Hepatic stellate cell (primary cell): ENCODE measurements around the gene IFT172.

Source experiments
- DNase-seq: peaks from one replicate; pipeline ENCODE4 v3.0.0; 2011; ENCODE audit warnings: low spot score

IFT172 gene

DNA sequence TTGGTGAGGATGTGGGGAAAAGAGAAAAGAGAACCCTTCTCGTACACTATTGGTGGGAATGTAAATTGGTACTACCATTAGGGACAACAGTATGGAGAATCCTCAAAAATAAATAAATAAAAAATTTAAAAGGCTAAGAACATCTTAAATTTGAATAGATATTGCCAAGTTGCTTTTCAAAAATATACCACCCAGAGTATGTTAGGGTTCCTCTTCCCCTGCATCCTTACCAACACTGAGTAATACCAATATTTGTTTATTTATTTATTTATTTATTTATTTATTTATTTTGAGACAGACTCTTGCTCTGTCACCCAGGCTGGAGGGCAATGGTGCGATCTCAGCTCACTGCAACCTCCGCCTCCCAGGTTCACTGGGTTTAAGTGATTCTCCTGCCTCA is 66.6 kb downstream of the IFT172 start:
- DNase-seq, result no peak

DNA sequence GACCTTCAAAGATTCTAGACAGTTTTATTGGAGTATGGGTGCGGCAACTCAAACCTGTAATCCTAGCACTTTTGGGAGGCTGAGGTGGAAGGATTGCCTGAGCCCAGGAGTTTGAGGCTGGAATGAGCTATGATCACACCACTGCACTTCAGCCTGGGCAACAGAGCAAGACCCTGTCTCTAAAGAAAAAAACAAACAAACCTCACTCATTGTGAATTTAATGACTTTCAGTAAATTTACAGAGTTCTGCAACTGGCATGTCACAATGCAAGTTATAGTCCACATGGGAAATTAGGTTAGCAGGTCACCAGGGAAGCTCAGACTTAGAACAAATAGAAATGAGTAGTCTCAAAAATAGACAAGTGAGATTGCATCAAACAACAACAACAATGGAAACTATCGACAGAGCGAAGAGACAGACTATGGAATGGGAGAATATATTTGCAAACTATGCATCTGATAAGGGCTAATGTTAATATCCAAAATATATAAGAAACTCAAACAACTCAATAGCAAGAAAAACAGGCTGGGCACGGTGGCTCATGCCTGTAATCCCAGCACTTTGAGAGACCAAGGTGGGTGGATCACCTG is 67.8 kb downstream of the IFT172 start:
- DNase-seq, result no peak

DNA sequence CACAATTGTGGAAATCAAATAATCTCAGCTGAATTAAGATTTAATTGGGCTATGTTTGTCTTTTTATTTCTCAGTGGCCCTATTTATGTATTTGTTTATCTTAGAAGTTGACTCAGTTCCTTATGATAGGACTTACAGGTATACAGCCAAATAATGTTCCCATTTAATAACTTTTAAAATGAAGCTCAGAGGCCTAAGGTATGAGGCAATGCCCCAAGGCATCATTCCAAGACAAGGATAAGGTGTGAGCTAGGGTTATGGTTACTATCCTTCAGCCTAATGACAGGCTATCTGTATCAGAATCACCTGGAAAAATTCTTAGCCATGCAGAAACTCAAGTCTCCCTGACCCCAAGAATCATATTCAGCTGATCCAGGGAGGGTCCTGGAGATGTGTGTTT is 68.5 kb downstream of the IFT172 start:
- no peak for DNase-seq

DNA sequence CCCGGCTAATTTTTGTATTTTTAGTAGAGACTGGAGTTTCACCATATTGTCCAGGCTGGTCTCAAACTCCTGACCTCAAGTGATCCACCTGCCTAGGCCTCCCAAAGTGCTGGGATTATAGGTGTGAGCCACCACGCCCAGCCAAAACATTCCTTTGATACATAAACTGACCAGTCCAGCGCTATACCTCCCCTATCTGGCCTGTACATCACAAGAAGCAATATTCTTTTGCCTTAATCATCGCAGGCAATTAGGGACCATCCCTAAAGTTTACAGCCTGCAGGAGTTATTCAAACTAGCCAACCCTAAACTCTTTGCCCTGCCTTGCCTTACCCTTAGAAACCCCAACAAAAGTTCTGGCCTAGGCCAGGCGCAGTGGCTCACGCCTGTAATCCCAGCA is 73.4 kb downstream of the IFT172 start:
- no peak for DNase-seq

DNA sequence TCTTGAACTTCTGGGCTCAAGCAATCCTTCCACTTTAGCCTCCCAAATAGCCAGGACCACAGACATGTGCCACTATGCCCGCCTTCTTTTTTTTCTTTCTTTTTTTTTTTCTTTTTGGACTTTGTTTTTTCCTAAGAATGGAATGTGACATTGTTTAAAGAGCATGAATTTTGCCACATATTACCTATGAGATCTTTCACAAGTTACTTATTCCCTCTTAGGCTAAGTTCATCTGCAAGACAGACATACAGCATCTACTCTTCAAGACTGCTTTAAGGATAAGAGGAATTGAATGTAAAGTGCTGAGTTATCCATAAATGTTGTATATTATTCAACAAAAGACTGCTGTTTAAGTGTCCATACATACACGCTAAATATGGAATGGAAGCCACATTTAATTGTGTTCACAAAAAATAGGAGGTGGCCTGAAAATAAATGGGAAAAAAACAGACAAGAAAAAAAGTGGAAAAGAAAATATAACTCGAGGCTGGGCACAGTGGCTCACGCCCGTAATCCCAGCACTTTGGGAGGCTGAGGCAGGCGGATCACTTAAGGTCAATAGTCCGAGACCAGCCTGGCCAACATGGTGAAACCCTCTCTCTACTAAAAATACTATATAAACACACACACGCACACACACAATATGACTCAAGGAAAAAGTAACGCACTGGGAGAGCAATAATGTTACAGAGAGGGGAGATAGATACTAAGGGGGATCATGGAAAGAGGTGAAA is 77.0 kb downstream of the IFT172 start:
- DNase-seq, result no peak

DNA sequence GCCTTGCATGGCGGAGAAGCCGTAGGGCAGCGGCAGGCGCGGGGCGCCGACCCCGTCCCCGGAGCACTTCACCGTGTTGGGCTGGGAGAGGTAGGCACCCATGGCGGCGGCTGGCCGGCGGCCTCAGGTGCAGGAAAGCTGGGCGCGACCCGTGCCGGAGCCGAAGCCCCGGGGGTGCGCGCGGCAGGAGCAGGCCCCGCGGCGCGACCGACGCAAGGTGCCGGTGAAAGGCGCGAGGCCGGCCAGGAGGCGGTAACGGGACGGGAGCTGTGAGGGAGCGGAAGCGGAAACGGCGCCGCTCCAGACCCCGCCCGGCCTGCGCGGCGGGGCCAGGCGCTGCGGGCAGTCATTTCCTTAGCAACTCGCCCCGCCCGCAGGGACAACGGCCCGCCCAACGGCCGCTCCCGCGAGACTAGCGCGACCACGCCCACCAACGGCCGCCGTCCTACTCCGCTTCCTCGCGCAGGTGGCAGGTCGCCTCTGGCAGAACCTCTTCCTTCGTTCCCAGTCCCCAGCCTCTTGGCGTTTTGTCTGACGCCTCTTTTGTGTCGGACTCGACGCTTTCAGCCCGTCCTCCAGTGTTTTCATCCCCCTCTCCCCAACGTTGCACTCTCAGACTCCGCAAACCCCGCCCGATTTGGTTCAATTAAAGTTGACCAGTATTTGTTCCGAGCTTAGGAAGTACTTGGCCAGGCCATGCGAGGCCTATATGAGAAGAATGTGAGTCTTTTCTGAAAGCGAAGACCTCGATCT is 80.0 kb downstream of the IFT172 start, which contains the start of gene PPM1G:
PPM1G (minus strand) TSS at position 271 of the 753 bp plus-strand sequence; CDS start at position 102, 169 bp downstream.
- peak; percentile 93 for DNase-seq

DNA sequence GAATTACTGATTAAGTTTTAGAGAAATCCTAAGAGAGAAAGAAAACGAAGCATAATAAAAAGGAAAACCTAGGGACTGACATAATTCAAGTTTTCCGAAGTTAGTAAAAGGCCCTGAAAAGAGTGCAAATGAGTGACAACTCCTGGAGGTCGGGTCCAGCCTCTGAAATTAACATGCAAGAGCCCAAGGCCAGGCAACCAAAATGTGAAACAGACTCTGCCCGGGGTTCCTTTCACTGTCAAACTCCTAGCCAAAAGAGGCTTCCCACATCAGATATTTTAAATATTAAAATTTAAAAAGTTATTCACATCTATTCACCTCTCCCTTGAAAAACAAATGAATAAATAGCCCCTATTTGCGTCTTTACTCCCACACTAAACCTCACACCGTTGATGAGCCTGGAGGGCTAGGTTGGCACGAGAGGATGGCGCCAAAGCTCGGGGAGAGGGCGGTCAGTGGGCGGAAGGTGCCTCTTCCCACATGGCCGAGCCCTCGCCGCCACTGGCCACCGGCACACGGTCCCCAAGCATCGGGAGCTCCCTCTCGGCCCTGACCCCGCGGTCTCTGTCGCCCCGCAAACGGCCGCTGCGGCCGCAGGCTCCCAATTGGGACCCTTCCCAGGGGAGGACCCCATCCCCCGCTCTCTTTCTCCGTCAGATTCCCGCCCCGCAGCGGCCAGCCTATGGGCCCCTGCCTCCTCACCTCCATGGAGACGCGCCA is 80.8 kb downstream of the IFT172 start:
- peak; percentile 53 for DNase-seq

DNA sequence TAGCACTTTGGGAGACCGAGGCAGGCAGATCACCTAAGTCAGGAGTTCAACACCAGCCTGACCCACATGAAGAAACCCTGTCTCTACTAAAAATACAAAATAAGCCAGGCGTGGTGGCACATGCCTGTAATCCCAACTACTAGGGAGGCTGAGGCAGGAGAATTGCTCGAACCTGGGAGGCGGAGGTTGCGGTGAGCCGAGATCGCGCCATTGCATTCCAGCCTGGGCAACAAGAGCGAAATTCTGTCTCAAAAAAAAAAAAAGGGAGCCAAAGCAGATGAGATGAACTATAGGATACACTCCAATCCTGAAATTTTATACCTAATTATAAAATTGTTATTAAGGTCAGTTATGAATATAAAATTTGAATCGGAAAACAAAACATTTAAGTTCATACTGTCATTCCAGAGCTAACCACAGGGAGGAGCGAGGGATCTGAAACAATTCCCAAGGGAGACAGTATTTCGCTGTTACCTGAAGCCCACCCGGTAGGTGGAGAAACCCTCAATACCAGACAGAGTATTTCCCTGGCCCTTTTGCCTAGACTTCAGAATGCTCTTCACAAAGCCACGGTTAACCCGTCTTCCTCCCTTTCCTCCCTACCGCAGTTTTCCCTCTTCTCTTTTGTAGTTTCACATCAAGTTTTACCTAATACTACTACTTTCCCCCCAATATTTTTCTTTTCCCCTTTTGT is 81.6 kb downstream of the IFT172 start:
- DNase-seq, result peak; percentile 39

DNA sequence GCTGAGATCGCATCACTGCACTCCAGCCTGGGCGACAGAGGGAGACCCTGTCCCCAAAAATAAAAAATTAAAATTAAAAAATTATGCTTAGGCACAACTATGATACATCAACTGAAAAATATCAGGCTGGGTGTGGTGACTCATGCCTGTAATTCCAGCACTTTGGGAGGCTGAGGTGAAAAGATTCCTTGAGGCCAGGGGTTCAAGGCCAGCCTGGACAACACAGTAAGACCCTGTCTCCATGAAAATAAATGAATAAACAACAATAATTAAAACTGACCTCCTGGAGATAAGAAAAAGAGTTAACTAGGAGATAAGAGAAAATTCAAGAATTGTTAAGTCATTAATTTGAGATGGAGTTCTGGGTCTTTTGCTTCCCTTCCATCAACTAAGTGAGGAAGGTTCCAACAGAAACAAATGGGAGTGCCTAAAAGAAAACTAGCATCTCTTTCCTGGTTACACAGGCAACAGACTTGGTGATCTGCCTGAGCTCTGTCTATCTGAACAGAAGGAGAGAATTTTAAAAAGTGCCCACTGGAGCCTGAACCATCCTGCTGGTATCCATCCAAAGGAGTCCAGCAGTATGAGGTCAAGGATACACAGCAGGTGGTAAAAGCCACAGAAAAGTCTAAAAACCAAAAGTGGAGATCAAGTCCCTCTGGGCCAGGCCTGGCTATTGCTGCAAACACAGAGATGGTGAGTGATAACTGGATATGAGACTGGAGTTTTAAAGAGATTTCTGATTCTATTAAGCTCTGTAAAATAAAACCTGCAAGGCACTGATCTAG is 89.0 kb downstream of the IFT172 start:
- DNase-seq, result no peak

DNA sequence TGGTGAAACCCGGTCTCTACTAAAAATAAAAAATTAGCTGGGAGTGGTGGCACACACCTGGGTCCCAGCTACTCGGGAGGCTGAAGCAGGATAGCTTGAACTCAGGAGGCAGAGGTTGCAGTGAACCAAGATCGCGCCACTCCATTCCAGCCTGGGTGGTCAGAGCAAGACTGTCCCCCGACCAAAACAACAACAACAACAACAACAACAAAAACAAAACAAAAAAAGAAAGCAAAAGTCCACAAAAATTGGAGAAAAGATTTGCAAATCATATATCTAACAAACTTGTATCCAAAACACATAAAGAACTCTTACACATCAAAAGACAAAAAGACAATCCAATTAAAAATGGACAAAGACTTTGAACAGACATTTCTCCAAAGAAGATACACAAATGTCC is 90.6 kb downstream of the IFT172 start:
- no peak for DNase-seq
